HCT116 (cell line): ENCODE results near the gene TRIOBP. TPM values are rescaled to one million over a fixed set of nuclear protein-coding genes. Genes with fewer than 3 reads are reported as not detected.

Experiments used
- ATAC-seq: fragments of 200-7000 bp; cut with Tn5 transposase; 2 replicates; pipeline ENCODE4 v1.9.1; 2020; ENCODE audit warnings: mild to moderate bottlenecking, moderate library complexity
- BruUV-seq: library from RNA; stranded (reverse); fragments of 400-500 nt; replicated peaks from 2 replicates; lab custom pipeline; 2021; lab: Mats Ljungman, UMichigan
- CTCF ChIA-PET: fragments of 300-600 bp; sonication (Branson Sonifier 250); formaldehyde crosslinking; loops from one replicate; lab custom pipeline; 2021; ENCODE audit warnings: antibody characterized with exemption; lab: Charles Lee
- POLR2A ChIA-PET: fragments of 300-600, 350-600 bp; sonication (Branson Sonifier 250); formaldehyde crosslinking; loops from one replicate; lab custom pipeline; 2021; ENCODE audit warnings: antibody characterized with exemption; lab: Charles Lee
- RAD21 ChIA-PET, 2 experiments: fragments of 300-600 bp; sonication (Branson Sonifier 250); formaldehyde crosslinking; loops; one replicate each; lab custom pipeline; 2023; ENCODE audit warnings: low total read pairs in 2 of 2; ENCODE audit not compliant: uncharacterized antibody in 2 of 2, unreplicated experiment in 2 of 2, low non-redundant PET in 1 of 2; lab: Charles Lee
- DNase-seq: peaks from one replicate; pipeline ENCODE4 v3.0.0-alpha.2; 2010; ENCODE audit warnings: low read depth, low spot score
- H2AFZ ChIP-seq: fragments of 200-600 bp; shearing (Covaris generic), sonication (generic); 2 replicates; pipeline ENCODE4 v1.6.1; 2017; ENCODE audit warnings: low read depth, mixed run types, mixed read lengths, antibody characterized with exemption, low read length; ENCODE audit not compliant: poor library complexity, severe bottlenecking
- H3K27ac ChIP-seq: 2 replicates; pipeline ENCODE4 v1.5.1; 2012; ENCODE audit warnings: low read depth, low read length
- H3K27me3 ChIP-seq: fragments of 200-600 bp; sonication (generic); 2 replicates; pipeline ENCODE4 v1.6.1; 2016; ENCODE audit warnings: mixed run types, low read length, mixed read lengths; ENCODE audit not compliant: insufficient read depth
- H3K36me3 ChIP-seq, 2 experiments: fragments of 200-500 bp in 1 of 2; fragments of 200-600 bp in 1 of 2; sonication (Bioruptor generic) in 1 of 2; sonication (generic) in 1 of 2; 2 replicates each; pipeline versions ENCODE4 v1.5.1 to v1.6.1; 2014 to 2016; ENCODE audit warnings: low read length in 2 of 2, inconsistent platforms in 1 of 2, mixed read lengths in 1 of 2, mixed run types in 1 of 2; ENCODE audit not compliant: insufficient read depth in 2 of 2, control insufficient read depth in 1 of 2
- H3K4me1 ChIP-seq, 2 experiments: fragments of 200-600 bp in 1 of 2; sonication (generic) in 1 of 2; 2 replicates each; pipeline versions ENCODE4 v1.5.1 to v1.6.1; 2012 to 2017; ENCODE audit warnings: low read length in 2 of 2, inconsistent platforms in 1 of 2, mild to moderate bottlenecking in 1 of 2, mixed read lengths in 1 of 2, mixed run types in 1 of 2, moderate library complexity in 1 of 2; ENCODE audit not compliant: insufficient read depth in 2 of 2, control insufficient read depth in 1 of 2
- H3K4me2 ChIP-seq: fragments of 200-600 bp; sonication (generic); 2 replicates; pipeline ENCODE4 v1.6.1; 2017; ENCODE audit warnings: mixed run types, low read length, mixed read lengths
- H3K4me3 ChIP-seq, 2 experiments: fragments of 200-600 bp in 1 of 2; sonication (generic) in 1 of 2; replicated peaks in 1 of 2; 2 replicates each; pipeline ENCODE4 v1.5.1; 2011 to 2016; ENCODE audit warnings: low read length in 2 of 2, control low read depth in 1 of 2, low read depth in 1 of 2, mild to moderate bottlenecking in 1 of 2, mixed read lengths in 1 of 2, mixed run types in 1 of 2
- H3K79me2 ChIP-seq: fragments of 200-600 bp; sonication (generic); 2 replicates; pipeline ENCODE4 v1.6.1; 2017; ENCODE audit warnings: mild to moderate bottlenecking, mixed run types, low read length, moderate library complexity, mixed read lengths; ENCODE audit not compliant: insufficient read depth
- H3K9ac ChIP-seq: fragments of 200-600 bp; sonication (generic); 2 replicates; pipeline ENCODE4 v1.6.1; 2016; ENCODE audit warnings: low read length, mixed read lengths
- H3K9me2 ChIP-seq: fragments of 200-600 bp; sonication (generic), shearing (Covaris generic); 2 replicates; pipeline ENCODE4 v1.6.1; 2017; ENCODE audit warnings: mixed run types, mild to moderate bottlenecking, moderate library complexity; ENCODE audit not compliant: insufficient read depth
- H3K9me3 ChIP-seq, 2 experiments: fragments of 200-500 bp in 1 of 2; fragments of 200-600 bp in 1 of 2; sonication (Bioruptor generic) in 1 of 2; sonication (generic) in 1 of 2; 2 replicates each; pipeline ENCODE4 v1.6.1; 2014 to 2017; ENCODE audit warnings: low read length in 2 of 2, mixed read lengths in 2 of 2, inconsistent platforms in 1 of 2, low read depth in 1 of 2, mild to moderate bottlenecking in 1 of 2, mixed run types in 1 of 2, moderate library complexity in 1 of 2; ENCODE audit not compliant: control insufficient read depth in 1 of 2, insufficient read depth in 1 of 2
- H4K20me1 ChIP-seq: fragments of 200-600 bp; sonication (generic), shearing (Covaris generic); 2 replicates; pipeline ENCODE4 v1.6.1; 2017; ENCODE audit warnings: mixed run types, mild to moderate bottlenecking, moderate library complexity; ENCODE audit not compliant: insufficient read depth
- EGR1 ChIP-seq: IDR thresholded peaks from 2 replicates; pipeline ENCODE4 v1.6.1; 2012; ENCODE audit warnings: low read depth
- EZH2 ChIP-seq: fragments of 200-600 bp; sonication (generic); IDR thresholded peaks from 2 replicates; pipeline ENCODE4 v1.6.1; 2017; ENCODE audit warnings: antibody characterized with exemption, mixed run types
- EZH2phosphoT487 ChIP-seq: fragments of 200-600 bp; IDR thresholded peaks from 2 replicates; pipeline ENCODE4 v1.6.1; 2018; ENCODE audit warnings: antibody characterized with exemption, borderline replicate concordance
- POLR2A ChIP-seq: IDR thresholded peaks from 2 replicates; pipeline ENCODE4 v1.7.0; 2011; ENCODE audit warnings: borderline replicate concordance; ENCODE audit not compliant: insufficient read depth, insufficient read length; ENCODE audit errors: extremely low read depth
- POLR2AphosphoS5 ChIP-seq: IDR thresholded peaks from 2 replicates; pipeline ENCODE4 v1.6.1; 2011; ENCODE audit warnings: mild to moderate bottlenecking, low read depth, low read length, moderate library complexity
- RAD21 ChIP-seq: IDR thresholded peaks from 2 replicates; pipeline ENCODE4 v1.6.1; 2012; ENCODE audit warnings: low read depth, mild to moderate bottlenecking
- SIN3A ChIP-seq: IDR thresholded peaks from 2 replicates; pipeline ENCODE4 v1.6.1; 2012; ENCODE audit warnings: low read depth
- TCF7L2 ChIP-seq: IDR thresholded peaks from 2 replicates; pipeline ENCODE4 v1.7.0; 2011; ENCODE audit warnings: borderline replicate concordance, inconsistent platforms; ENCODE audit not compliant: insufficient read depth, insufficient read length; ENCODE audit errors: extremely low read depth
- YY1 ChIP-seq: IDR thresholded peaks from 2 replicates; pipeline ENCODE4 v1.6.1; 2011; ENCODE audit warnings: low read length, low read depth, moderate library complexity, mild to moderate bottlenecking; ENCODE audit not compliant: insufficient replicate concordance; ENCODE audit errors: extremely low read depth
- ZBTB33 ChIP-seq: IDR thresholded peaks from 2 replicates; pipeline ENCODE4 v1.6.1; 2011; ENCODE audit warnings: mild to moderate bottlenecking, low read length, moderate library complexity; ENCODE audit not compliant: insufficient replicate concordance; ENCODE audit errors: extremely low read depth
- ZFX ChIP-seq: fragments of 450-650 bp; IDR thresholded peaks from 2 replicates; pipeline ENCODE4 v1.6.1; 2017
- ZNF274 ChIP-seq: fragments of 200-500 bp; sonication (Bioruptor generic); IDR thresholded peaks from 2 replicates; pipeline ENCODE4 v1.6.1; 2014; ENCODE audit warnings: mild to moderate bottlenecking, low read depth, low read length, inconsistent platforms
- intact Hi-C: fragments of 100-400 bp; cut with micrococcal nuclease; formaldehyde crosslinking; loops from 2 replicates; pipeline ENCODE4 v1.10.0; 2022
- total RNA-seq: library from RNA; stranded (reverse); gene quantifications from one replicate; pipeline ENCODE4 v1.2.1, GENCODE V29; 2021; ENCODE audit not compliant: unreplicated experiment

Gene TRIOBP
- total RNA-seq, 1 experiment from 2014 or later = 244 TPM

- no peak overlapping the region for H2AFZ ChIP-seq
- no peaks in the 10 kb centered on the region for H3K9me3 ChIP-seq
- no peaks in the 10 kb centered on the region for H3K9me2 ChIP-seq
- no peak overlapping the region for H3K4me2 ChIP-seq
- no peak overlapping the region for H3K4me3 ChIP-seq
- ChIA-PET POLR2A (no interaction called here), RAD21 (no interaction called here), CTCF (no interaction called here)
- no peaks in the 10 kb centered on the region for H3K27me3 ChIP-seq
- no peak for DNase-seq
- H3K79me2 ChIP-seq = no peaks in the 10 kb centered on the region
- no TSS peak for BruUV-seq
- intact Hi-C loops = no loop called here
- no peaks in the 10 kb centered on the region for H4K20me1 ChIP-seq
- 0 out of 4 replicates have a peak, but pooled peaks cover 0 to 2% of the 10 kb centered on the region in 2 experiments for H3K4me1 ChIP-seq
- no peaks in the 10 kb centered on the region for H3K36me3 ChIP-seq
- TF ChIP-seq YY1 (no peak), POLR2A (no peak), ZBTB33 (no peak), TCF7L2 (no peak), SIN3A (no peak), ZFX (no peak)
- ATAC-seq = no peak
- no peak overlapping the region for H3K9ac ChIP-seq
- H3K27ac ChIP-seq = no peak overlapping the region
Measured at GRCh38 chr22:37715760-37716159, 18.9 kb downstream of the TRIOBP start.

GRCh38 chr22:37716708-37717107 is 19.9 kb downstream of the TRIOBP start:
- Histone ChIP-seq H3K9me3 (no peaks in the 10 kb centered on the region), H3K9ac (no peak overlapping the region), H3K4me2 (no peak overlapping the region), H2AFZ (no peak overlapping the region), H3K9me2 (no peaks in the 10 kb centered on the region), H3K79me2 (no peaks in the 10 kb centered on the region), H3K4me3 (no peak overlapping the region), H4K20me1 (no peaks in the 10 kb centered on the region), H3K4me1 (no peaks in the 10 kb centered on the region), H3K36me3 (no peaks in the 10 kb centered on the region), H3K27ac (no peak overlapping the region), H3K27me3 (no peaks in the 10 kb centered on the region)
- BruUV-seq = no TSS peak
- ChIA-PET POLR2A (interaction anchor here (1.3 kb wide), 1 partner anchor 31 kb away, joined by 3 read pairs; the partner anchor contains the start of gene NOL12), CTCF (no interaction called here), RAD21 (no interaction called here)
- no peak for ATAC-seq
- no peak for DNase-seq
- intact Hi-C loops = no loop called here
- TF ChIP-seq EZH2phosphoT487 = no peak
- TF ChIP-seq YY1 = no peak
- TF ChIP-seq EGR1 = no peak
- TF ChIP-seq TCF7L2 = no peak
- TF ChIP-seq ZBTB33 = no peak
- TF ChIP-seq ZFX = no peak
- TF ChIP-seq ZNF274 = no peak
- no peak for TF ChIP-seq EZH2
- TF ChIP-seq POLR2A = no peak
- no peak for TF ChIP-seq POLR2AphosphoS5
- TF ChIP-seq RAD21 = no peak
